HG03139 (cell line): Measurements from ENCODE around the gene EEF1G.

Experiments
- ATAC-seq: cut with Tn5 transposase; IDR thresholded peaks from one replicate; pipeline ENCODE4 v1.9.1; 2021; ENCODE audit not compliant: unreplicated experiment

The EEF1G gene

GRCh38 chr11:62542111-62542745, 31.5 kb downstream of the EEF1G start:
- ATAC-seq, result no peak

DNA sequence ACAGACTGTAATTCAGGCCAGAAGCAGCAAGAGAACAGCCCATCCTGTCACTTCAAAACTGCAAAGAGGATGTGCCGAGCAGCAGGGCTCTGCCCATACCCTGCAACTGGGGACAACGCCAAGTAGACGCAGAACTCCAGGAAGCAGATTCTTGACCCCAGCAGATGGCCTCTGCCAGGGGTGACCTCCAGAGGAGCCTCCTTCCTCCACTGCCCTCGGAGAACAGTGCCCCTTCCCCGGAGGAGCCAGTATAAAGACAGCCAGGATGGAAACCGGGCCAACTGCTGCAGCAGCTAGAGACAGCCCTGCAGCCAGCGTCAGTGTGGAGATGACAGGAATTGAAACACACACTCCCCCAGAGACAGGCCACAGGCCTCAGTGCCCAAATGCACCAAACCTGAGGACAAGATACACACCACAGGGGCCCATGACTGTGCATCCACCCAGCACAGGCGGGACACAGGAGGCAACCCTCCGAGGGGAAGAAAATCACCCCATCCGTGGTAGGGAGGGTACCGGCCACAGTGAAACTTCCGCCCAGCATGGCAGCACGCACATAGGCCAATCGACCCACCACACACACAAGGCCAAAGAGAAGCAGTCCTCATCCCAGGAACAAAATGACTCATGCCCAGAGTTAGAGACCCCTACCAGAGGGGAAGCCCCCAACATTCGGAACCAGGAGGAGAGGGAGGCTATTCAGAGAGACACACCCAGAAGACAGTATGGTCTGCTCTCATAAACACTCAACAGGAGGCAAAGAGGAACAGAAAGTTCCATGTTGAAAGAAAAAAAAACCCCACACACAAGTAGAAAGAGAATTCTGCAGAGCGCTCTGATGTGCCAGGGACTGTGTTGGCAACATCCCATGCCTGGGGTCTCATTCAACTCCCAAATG, 32.6 kb downstream of the EEF1G start:
- ATAC-seq, result peak; percentile 49

GRCh38 chr11:62539238-62539925, 34.3 kb downstream of the EEF1G start:
- ATAC-seq, result no peak

DNA sequence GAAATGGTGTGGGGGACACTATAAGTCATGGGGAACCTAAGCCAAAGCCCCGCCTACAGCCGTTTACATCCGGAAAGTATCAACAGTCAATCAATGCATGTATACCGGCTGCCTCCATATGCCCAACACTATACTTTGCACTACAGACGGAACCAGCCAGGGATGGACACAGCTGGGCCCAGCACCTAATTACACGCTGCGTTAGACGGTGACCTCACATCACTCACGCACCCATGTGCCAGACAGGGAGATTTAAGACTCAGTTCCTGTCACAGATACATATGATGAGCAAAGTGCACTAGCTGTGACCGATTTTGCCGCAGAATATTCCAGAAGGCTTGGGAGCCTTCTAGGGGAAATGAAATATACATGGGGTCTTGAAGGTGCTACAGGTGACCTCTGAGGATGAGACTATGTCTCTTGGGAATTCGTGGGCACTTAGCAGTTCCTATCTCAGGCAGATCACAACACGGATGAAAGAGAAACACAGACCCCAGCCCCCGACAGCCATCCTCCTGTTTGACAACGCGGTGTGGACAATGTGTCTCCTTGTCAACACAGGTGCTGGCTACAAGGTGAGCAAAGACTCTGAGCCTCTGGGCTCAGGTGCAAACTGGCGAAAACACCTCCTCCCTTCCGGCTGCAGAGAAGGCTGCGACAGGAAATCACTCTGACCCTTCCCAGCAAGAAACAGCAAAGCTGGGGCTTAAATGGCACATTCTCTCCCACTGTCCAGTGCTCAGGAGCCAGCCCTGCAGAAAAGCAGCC, 35.0 kb downstream of the EEF1G start:
- no peak for ATAC-seq

DNA sequence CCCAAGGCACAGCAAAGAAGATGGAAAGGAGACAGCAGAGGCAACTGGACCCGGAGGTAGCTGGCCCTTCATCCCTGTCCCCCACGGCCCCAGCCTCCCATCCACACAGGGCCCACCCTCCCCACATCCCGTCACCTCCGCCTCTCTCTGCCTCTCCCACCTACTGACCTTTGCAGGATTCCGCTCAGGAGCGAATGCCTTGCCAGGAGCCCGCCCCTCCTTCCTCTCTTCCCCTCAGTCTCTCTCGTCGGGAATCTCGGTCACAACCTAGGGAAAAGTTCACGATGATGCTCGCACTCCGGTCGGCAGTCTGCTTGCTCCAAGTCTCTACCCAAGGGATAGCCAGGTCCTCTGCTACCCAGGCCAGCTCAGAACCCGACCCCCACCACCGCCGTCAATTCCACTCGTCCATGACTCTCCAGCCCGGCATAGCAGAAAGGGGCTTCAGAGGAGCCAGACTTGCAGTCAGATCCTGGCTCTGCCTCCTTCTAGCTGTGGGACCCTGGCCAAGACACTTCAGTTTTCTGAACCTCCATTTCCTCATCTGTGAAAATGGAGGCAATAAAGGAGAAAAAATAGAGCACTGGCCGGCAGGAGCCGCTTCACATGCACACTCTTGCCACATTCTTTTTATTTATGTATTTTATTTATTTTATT, 37.3 kb downstream of the EEF1G start:
- ATAC-seq, result no peak

DNA sequence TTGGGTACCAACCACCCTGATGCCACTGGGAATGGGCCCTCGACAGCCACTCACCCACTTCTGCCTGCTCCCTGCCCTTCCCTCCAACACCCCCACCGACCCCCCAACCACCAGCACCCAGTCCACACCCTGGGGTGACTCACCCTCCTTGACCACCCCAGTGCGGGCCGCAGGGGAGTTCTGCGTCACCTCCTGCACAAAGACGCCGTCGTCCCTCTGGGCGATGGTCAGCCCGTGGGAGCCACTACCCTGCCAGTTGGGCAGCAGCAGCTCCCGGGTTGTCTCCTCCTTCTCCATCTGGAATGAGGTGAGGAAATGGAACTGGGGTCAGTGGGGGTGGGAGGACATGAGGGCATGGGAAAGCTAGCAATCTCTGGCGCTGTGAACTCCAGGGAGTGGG, 37.9 kb downstream of the EEF1G start:
- no peak for ATAC-seq

DNA sequence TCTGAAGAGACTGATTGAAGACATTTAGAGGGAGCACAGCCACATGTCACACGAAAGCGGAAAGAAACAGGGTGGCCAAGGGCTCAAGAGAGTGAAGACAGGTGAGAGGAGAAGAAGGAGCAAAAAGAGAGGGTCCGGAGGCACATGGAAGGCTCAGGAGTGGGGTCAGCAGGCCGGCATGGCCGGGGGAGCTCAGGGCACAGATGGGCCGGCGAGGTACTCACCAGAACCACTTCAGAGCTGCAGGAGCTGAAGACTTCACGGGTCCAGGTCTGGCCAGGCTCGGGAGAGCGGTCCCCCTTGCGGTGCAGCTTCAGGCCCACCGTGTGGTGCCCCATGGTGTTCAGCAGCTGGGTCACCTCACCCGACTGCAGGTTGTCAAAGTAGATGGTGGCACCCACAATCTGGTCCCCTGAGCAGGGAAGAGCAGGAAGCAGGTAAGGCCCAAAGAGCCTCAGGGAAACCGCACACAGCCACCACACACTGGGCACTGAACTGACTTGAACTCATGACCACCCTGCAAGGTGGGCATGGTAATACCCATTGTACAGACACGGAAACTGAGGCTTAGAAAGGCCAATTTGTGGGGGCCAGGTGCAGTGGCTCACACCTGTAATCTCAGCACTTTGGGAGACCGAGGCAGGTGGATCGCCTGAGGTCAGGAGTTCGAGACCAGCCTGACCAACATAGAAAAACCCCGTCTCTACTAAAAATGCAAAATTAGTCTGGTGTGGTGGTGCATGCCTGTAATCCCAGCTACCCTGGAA, 38.7 kb downstream of the EEF1G start:
- no peak for ATAC-seq

DNA sequence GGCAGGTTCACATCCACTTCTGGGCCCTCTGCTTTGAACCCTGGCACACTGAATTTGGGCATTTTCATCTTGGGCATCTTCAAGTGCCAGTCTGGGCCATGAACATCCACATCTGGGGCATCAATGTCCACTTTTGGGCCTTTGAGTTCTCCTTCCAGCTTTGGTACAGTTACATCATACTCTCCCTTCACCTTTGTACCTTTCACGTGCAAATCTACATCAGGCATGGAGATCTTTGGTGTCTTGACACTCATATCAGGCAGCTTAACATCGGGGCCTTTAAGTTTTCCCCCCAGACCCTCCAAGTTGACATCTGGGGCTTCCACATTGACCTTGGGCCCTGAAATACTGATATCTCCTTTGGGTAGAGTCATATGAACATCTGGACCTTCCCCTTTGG, 41.6 kb downstream of the EEF1G start:
- no peak for ATAC-seq

DNA sequence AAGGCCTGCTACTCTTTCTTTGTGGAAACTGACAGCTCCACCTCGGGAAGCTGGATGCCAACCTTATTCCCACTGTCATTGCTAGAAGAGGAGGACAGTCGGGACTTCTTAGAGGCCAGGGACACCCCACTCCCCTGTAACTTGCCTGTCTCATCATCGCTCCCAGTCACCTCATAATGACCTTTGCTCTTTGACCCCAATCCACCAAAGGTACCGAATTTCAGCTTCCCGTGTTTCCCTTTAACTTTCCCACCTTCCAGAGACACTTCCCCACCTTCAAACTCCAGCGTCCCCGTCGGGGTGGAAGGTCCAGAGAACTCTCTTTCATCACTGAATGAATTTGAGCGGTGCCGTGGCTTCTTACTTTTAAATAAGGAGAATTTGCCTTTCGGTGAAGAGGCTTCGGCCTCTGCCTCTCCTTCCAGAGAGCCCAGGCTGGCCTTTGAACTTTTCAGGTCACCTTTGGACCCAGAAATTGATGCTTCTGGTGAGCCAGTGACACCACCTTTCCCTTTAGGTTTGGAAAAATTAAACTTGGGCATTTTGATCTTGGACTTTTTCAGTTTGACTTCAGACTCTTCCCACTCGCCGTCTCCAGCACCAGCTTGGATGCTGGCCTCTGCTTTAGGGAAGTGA, 56.8 kb downstream of the EEF1G start:
- no peak for ATAC-seq

DNA sequence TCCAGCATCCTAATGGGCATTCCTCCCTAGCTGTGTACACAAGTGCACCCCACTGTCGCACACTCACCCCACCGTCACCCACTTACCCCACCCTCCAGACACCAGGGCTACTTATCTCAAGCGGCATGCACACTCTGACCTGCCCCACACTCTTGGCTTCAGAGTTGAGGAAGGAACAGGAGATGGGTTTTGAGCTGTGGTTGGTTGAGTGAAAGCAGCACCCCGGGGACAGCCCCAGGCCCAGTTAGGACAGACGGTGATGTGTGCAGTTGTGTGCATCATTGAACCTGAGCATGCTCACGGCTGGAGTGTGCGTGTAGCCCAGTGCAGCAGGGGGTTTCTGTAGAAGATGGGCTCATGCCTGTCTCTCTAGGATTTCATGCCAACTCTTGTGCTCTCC, 59.5 kb downstream of the EEF1G start:
- ATAC-seq, result no peak

GRCh38 chr11:62513626-62514025, 60.1 kb downstream of the EEF1G start:
- ATAC-seq, result no peak

GRCh38 chr11:62512961-62513360, 60.7 kb downstream of the EEF1G start:
- ATAC-seq, result no peak
